WTC11 (cell line): ENCODE measurements around the gene ZFPM1. TPM values are rescaled to one million over a fixed set of nuclear protein-coding genes. Genes with fewer than 3 reads are reported as not detected.
A peak's percentile ranks its signal among the peaks of the same experiment; 100 is the strongest.

ENCODE experiments used
- ATAC-seq: fragments of 200-7000 bp; cut with Tn5 transposase; 2 replicates; pipeline ENCODE4 v1.10.0; 2021; ENCODE audit warnings: mild to moderate bottlenecking, moderate library complexity
- Bru-seq: library from RNA; stranded (reverse); fragments of 400-500 nt; gene quantifications from one replicate; lab custom pipeline; 2021; lab: Mats Ljungman, UMichigan
- CTCF ChIA-PET: fragments of 300-600 bp; sonication (Branson Sonifier 250); formaldehyde crosslinking; loops from one replicate; lab custom pipeline; 2021; ENCODE audit warnings: antibody characterized with exemption; lab: Charles Lee
- POLR2A ChIA-PET: fragments of 350-600 bp; sonication (Branson Sonifier 250); formaldehyde crosslinking; loops from one replicate; lab custom pipeline; 2021; ENCODE audit warnings: antibody characterized with exemption; lab: Charles Lee
- DNase-seq: peaks from one replicate; pipeline ENCODE4 v3.0.0; 2021; ENCODE audit warnings: low spot score
- H3K27ac Mint-ChIP-seq: 2 replicates; pipeline ENCODE4 v1.8.0; 2021; ENCODE audit warnings: mixed read lengths
- H3K27me3 Mint-ChIP-seq: 2 replicates; pipeline ENCODE4 v1.8.0; 2021; ENCODE audit warnings: low read depth, mild to moderate bottlenecking, moderate library complexity, mixed read lengths
- H3K36me3 Mint-ChIP-seq: 2 replicates; pipeline ENCODE4 v1.8.0; 2021; ENCODE audit warnings: mixed read lengths
- H3K4me1 Mint-ChIP-seq: 2 replicates; pipeline ENCODE4 v1.8.0; 2022; ENCODE audit warnings: mixed read lengths
- H3K4me3 Mint-ChIP-seq: 2 replicates; pipeline ENCODE4 v1.8.0; 2021; ENCODE audit warnings: mild to moderate bottlenecking, moderate library complexity, mixed read lengths
- H3K9me3 Mint-ChIP-seq: 2 replicates; pipeline ENCODE4 v1.8.0; 2021; ENCODE audit warnings: mixed read lengths
- ATF2 ChIP-seq: sonication (generic); formaldehyde crosslinking; IDR thresholded peaks from 2 replicates; pipeline ENCODE4 v1.8.1; 2022; ENCODE audit warnings: low read depth, missing genetic modification reagents, borderline replicate concordance
- CREB1 ChIP-seq: sonication (generic); formaldehyde crosslinking; IDR thresholded peaks from 2 replicates; pipeline ENCODE4 v1.8.0; 2023; ENCODE audit warnings: mild to moderate bottlenecking, missing genetic modification reagents
- ESRRA ChIP-seq: sonication (generic); formaldehyde crosslinking; IDR thresholded peaks from 2 replicates; pipeline ENCODE4 v1.8.1; 2022; ENCODE audit warnings: mild to moderate bottlenecking, missing genetic modification reagents, borderline replicate concordance
- FOXP4 ChIP-seq: sonication (generic); formaldehyde crosslinking; IDR thresholded peaks from 2 replicates; pipeline ENCODE4 v1.8.0; 2022; ENCODE audit warnings: mild to moderate bottlenecking, missing genetic modification reagents
- GRHL2 ChIP-seq: fragments of 250-450 bp; sonication (Bioruptor Pico); IDR thresholded peaks from 2 replicates; pipeline ENCODE4 v1.8.0; 2022; ENCODE audit warnings: mild to moderate bottlenecking, moderate library complexity; ENCODE audit not compliant: insufficient replicate concordance, severe bottlenecking
- NR1H2 ChIP-seq: sonication (generic); formaldehyde crosslinking; IDR thresholded peaks from 2 replicates; pipeline ENCODE4 v1.9.0; 2021; ENCODE audit warnings: mild to moderate bottlenecking, moderate library complexity, missing genetic modification reagents
- OVOL2 ChIP-seq: fragments of 250-450 bp; sonication (Bioruptor Pico); IDR thresholded peaks from 2 replicates; pipeline ENCODE4 v1.9.0; 2021; ENCODE audit warnings: mild to moderate bottlenecking, borderline replicate concordance
- PRRX2 ChIP-seq: fragments of 250-450 bp; sonication (Bioruptor Pico); IDR thresholded peaks from 2 replicates; pipeline ENCODE4 v1.8.0; 2021; ENCODE audit warnings: mild to moderate bottlenecking
- RORB ChIP-seq: fragments of 250-450 bp; sonication (Bioruptor Pico); IDR thresholded peaks from 2 replicates; pipeline ENCODE4 v1.9.0; 2021; ENCODE audit warnings: mild to moderate bottlenecking
- ZNF121 ChIP-seq: sonication (generic); formaldehyde crosslinking; IDR thresholded peaks from 2 replicates; pipeline ENCODE4 v1.8.0; 2023; ENCODE audit warnings: missing genetic modification reagents
- ZNF138 ChIP-seq: sonication (generic); formaldehyde crosslinking; conservative IDR thresholded peaks from 2 replicates; pipeline ENCODE4 v1.8.1; 2022; ENCODE audit warnings: mild to moderate bottlenecking, moderate library complexity, missing genetic modification reagents
- ZNF232 ChIP-seq: sonication (generic); formaldehyde crosslinking; IDR thresholded peaks from 2 replicates; pipeline ENCODE4 v1.8.0; 2022; ENCODE audit warnings: mild to moderate bottlenecking, missing genetic modification reagents
- ZNF512 ChIP-seq: sonication (generic); formaldehyde crosslinking; IDR thresholded peaks from 2 replicates; pipeline ENCODE4 v1.8.1; 2022; ENCODE audit warnings: missing genetic modification reagents, borderline replicate concordance
- ZSCAN18 ChIP-seq: fragments of 250-450 bp; sonication (Bioruptor Pico); IDR thresholded peaks from 2 replicates; pipeline ENCODE4 v2.1.2; 2022; ENCODE audit warnings: mild to moderate bottlenecking, moderate library complexity
- long read RNA-seq, 3 experiments: library from RNA in 1 of 3; library from capped mRNA in 1 of 3; library from polyadenylated mRNA in 1 of 3; unstranded in 2 of 3; stranded (forward) in 1 of 3; transcript quantifications; one replicate each; pipeline ENCODE4 v2.0.0, GENCODE V29; 2021
- total RNA-seq: library from RNA; stranded (reverse); gene quantifications from 3 replicates; pipeline ENCODE4 v1.2.3, GENCODE V29; 2021
- TF ChIP-seq, protein P1 (sequence below): sonication (generic); formaldehyde crosslinking; IDR thresholded peaks from 2 replicates; pipeline ENCODE4 v1.8.1; 2022; ENCODE audit warnings: mild to moderate bottlenecking, missing genetic modification reagents, moderate library complexity, borderline replicate concordance

Gene ZFPM1
- 8.1 to 9.3 TPM (median 8.5 TPM) in 3 replicates for total RNA-seq
- Bru-seq, nascent RNA, result percentile 33 among the genes with signal in this experiment
- long read RNA-seq, experiment 1, full-length matches to known transcripts, result 1 of 24 reads
- long read RNA-seq, experiment 1, partial matches to known transcripts, result 1 of 24 reads
- long read RNA-seq, experiment 1, other reads (novel, unspliced or antisense), result 22 of 24 reads
- long read RNA-seq, experiment 2, full-length matches to known transcripts, result 2 of 49 reads
- long read RNA-seq, experiment 2, partial matches to known transcripts, result 0 of 49 reads
- long read RNA-seq, experiment 2, other reads (novel, unspliced or antisense), result 47 of 49 reads
- long read RNA-seq, experiment 3, result 0 reads

DNA sequence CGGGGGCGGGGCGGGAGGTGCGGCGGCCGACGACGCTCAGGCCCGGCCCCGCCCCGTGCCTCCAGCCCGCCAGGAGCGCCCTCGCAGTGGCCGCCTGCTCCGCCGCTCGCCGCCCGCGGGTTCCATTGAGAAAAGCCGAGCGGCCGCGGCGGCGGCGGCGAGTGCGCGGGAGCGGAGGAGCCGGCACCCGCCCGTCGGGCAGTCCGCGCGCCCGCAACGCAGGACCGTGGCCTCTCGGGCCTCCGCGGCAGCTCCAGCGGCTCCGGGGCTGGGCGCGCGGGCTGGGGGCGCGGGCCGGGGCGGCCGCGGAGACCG lies at the start of gene ZFPM1:
Gene ZFPM1 (plus strand): TSS at position 64 of the 315 bp plus-strand sequence. CDS start 359 bp downstream, outside the sequence.
- no peaks in the 10 kb centered on the region for H3K9me3 Mint-ChIP-seq
- H3K4me3 Mint-ChIP-seq, result peak within 1 kb of the TSS; percentile 67
- no peaks in the 10 kb centered on the region for H3K36me3 Mint-ChIP-seq
- ChIA-PET CTCF (interaction anchor here (0.6 to 1.9 kb wide), 11 partner anchors 8 to 176 kb away, joined by 3 to 13 read pairs (median 3); no protein-coding TSS in a partner anchor), POLR2A (interaction anchor here (1.0 kb wide), 1 partner anchor 9 kb away, joined by 3 read pairs; no protein-coding TSS in a partner anchor)
- peaks cover 62% of the 10 kb centered on the region for H3K27me3 Mint-ChIP-seq
- DNase-seq, result no peak
- no peak; the same call in 1 of the 2 replicates for ATAC-seq
- TF ChIP-seq OVOL2, result no peak
- TF ChIP-seq CREB1 (CRISPR knock-in tag), result no peak
- H3K4me1 Mint-ChIP-seq, result peaks cover 8% of the 10 kb centered on the region
- H3K27ac Mint-ChIP-seq, result no peak within 1 kb of the TSS

DNA sequence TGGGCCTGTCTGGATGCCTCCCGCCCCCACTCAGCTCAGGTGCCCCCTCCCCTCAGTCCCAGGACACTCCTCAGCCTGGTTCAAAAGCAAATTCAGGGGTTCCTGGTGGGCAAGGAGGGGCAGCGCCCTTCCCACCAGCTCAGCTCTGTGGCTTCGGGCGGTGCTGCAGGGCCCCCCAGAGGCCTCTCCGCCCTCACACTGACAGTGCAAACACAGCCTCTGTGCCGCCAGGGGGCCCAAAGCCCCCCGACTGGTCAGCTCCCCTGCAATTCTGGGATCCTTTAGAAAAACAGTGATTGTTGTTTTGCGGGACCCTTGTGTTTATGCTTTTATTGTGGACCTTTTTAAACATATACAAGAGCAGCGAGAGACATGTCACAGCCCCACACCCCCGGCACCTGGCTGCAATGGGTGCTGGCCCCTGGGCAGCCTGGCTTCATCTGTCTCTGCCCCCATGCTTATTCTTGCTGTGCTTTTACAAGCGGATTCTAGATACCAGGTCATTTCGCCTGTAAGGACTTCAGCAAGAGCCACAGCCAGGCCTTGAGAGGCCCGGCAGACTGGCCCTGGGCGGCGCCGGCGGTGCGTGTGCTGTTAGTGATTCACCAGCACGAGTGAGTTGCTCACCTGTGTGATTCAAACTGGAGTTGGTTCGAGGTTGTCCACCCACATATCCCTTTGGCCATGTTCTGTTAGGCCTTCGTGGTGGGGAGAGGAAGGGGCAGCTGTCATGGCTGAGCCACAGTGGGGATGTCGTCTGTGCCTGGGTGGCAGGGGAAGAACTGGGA lies 49.1 kb upstream of the ZFPM1 start:
- Mint-ChIP-seq H3K27me3 (no peaks in the 10 kb centered on the region; the same call in 1 of the 2 replicates), H3K4me3 (no peak overlapping the region), H3K4me1 (no peaks in the 10 kb centered on the region), H3K9me3 (peaks cover 11% of the 10 kb centered on the region; the same call in 1 of the 2 replicates), H3K27ac (no peak overlapping the region), H3K36me3 (no peaks in the 10 kb centered on the region)
- 0 out of 2 replicates have a peak, but pooled peaks have one; percentile 30 for ATAC-seq
- POLR2A ChIA-PET, result no interaction called here
- CTCF ChIA-PET, result interaction anchor here (0.9 to 1.3 kb wide), 3 partner anchors 19 to 105 kb away, joined by 3 to 4 read pairs (median 3); no protein-coding TSS in a partner anchor
- TF ChIP-seq ATF2 (CRISPR knock-in tag) (no peak), ZNF138 (CRISPR knock-in tag) (no peak), ZNF232 (CRISPR knock-in tag) (no peak), FOXP4 (no peak), NR1H2 (CRISPR knock-in tag) (no peak), ESRRA (no peak), OVOL2 (no peak), RORB (CRISPR knock-in tag) (no peak), PRRX2 (CRISPR knock-in tag) (no peak), ZNF512 (CRISPR knock-in tag) (no peak), ZSCAN18 (CRISPR knock-in tag) (no peak), ZNF121 (CRISPR knock-in tag) (no peak)
- DNase-seq, result no peak

- POLR2A ChIA-PET, result no interaction called here
- Mint-ChIP-seq H3K27me3 (no peaks in the 10 kb centered on the region; the same call in 1 of the 2 replicates), H3K36me3 (no peaks in the 10 kb centered on the region), H3K4me3 (no peak overlapping the region), H3K9me3 (peaks cover 11% of the 10 kb centered on the region; the same call in 1 of the 2 replicates), H3K4me1 (no peaks in the 10 kb centered on the region), H3K27ac (0 out of 2 replicates have a peak overlapping the region, but pooled peaks have one; percentile 50)
- CTCF ChIA-PET, result interaction anchor here (1.0 to 3.1 kb wide), 2 partner anchors 28 to 32 kb away, joined by 3 to 16 read pairs; no protein-coding TSS in a partner anchor
- no peak for ATAC-seq
- no peak for DNase-seq
- TF ChIP-seq GRHL2 (CRISPR knock-in tag), result no peak
- no peak for TF ChIP-seq ATF2 (CRISPR knock-in tag)
- TF ChIP-seq, protein P1, sequence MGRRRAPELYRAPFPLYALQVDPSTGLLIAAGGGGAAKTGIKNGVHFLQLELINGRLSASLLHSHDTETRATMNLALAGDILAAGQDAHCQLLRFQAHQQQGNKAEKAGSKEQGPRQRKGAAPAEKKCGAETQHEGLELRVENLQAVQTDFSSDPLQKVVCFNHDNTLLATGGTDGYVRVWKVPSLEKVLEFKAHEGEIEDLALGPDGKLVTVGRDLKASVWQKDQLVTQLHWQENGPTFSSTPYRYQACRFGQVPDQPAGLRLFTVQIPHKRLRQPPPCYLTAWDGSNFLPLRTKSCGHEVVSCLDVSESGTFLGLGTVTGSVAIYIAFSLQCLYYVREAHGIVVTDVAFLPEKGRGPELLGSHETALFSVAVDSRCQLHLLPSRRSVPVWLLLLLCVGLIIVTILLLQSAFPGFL (CRISPR knock-in tag), result no peak
Observed at GRCh38 chr16:88404769-88405168, 48.3 kb upstream of the ZFPM1 start.
